GM12878 (cell line): ENCODE measurements around the gene TTC16. TPM values are rescaled to one million over a fixed set of nuclear protein-coding genes. Genes with fewer than 3 reads are reported as not detected.

Source experiments
- ATAC-seq: fragments of 200-7000 bp; cut with Tn5 transposase; 3 replicates; pipeline ENCODE4 v1.9.1; 2020; ENCODE audit warnings: mild to moderate bottlenecking, moderate library complexity
- BruUV-seq: library from RNA; stranded (reverse); fragments of 400-500 nt; replicated peaks from 2 replicates; lab custom pipeline; 2021; lab: Mats Ljungman, UMichigan
- CTCF ChIA-PET: fragments of 300-600 bp; sonication (Branson Sonifier 250); formaldehyde crosslinking; extraction: SDS; loops from one replicate; lab custom pipeline; 2021; ENCODE audit warnings: inconsistent platforms; lab: Yijun Ruan, JAX
- POLR2A ChIA-PET: fragments of 350-600 bp; formaldehyde crosslinking; extraction: SDS; loops from one replicate; lab custom pipeline; 2021; ENCODE audit warnings: inconsistent platforms; lab: Charles Lee
- RAD21 ChIA-PET: fragments of 300-600 bp; sonication (Branson Sonifier 250); formaldehyde crosslinking; loops from one replicate; lab custom pipeline; 2023; ENCODE audit warnings: antibody characterized with exemption; ENCODE audit not compliant: unreplicated experiment; lab: Charles Lee
- SMC1A ChIA-PET: fragments of 300-600 bp; sonication (Branson Sonifier 250); formaldehyde crosslinking; loops from one replicate; lab custom pipeline; 2023; ENCODE audit not compliant: unreplicated experiment, uncharacterized antibody; lab: Charles Lee
- DNase-seq: peaks from one replicate; pipeline ENCODE4 v3.0.0-alpha.2; 2011; ENCODE audit warnings: low read depth, low spot score
- FAIRE-seq: peaks from 3 replicates; lab custom pipeline; 2011; peaks lifted over from hg19 to GRCh38; lab: Jason Lieb, UNC
- H2AFZ ChIP-seq: 2 replicates; pipeline ENCODE4 v1.6.0; 2011; ENCODE audit warnings: low read depth, low read length, control low read depth; ENCODE audit not compliant: control insufficient read depth
- H3K27ac ChIP-seq: 2 replicates; pipeline ENCODE4 v1.5.1; 2011; ENCODE audit warnings: control low read depth; ENCODE audit not compliant: control insufficient read depth, insufficient read depth
- H3K27me3 ChIP-seq, 2 experiments: replicated peaks in 1 of 2; 2 replicates each; pipeline versions ENCODE4 v1.6.0 to v1.6.1; 2011; ENCODE audit warnings: low read length in 1 of 2; ENCODE audit not compliant: control insufficient read depth in 2 of 2, insufficient read depth in 2 of 2
- H3K36me3 ChIP-seq, 2 experiments: 2 replicates each; pipeline ENCODE4 v1.5.1; 2011; ENCODE audit warnings: low read length in 1 of 2; ENCODE audit not compliant: control insufficient read depth in 2 of 2, insufficient read depth in 2 of 2
- H3K4me1 ChIP-seq: 2 replicates; pipeline ENCODE4 v1.6.1; 2011; ENCODE audit warnings: mild to moderate bottlenecking, low read length, moderate library complexity, mixed read lengths; ENCODE audit not compliant: control insufficient read depth, insufficient read depth
- H3K4me2 ChIP-seq: 2 replicates; pipeline ENCODE4 v1.6.0; 2011; ENCODE audit warnings: control low read depth; ENCODE audit not compliant: control insufficient read depth, insufficient read depth
- H3K4me3 ChIP-seq: fragments of 200-600 bp; sonication (generic); 2 replicates; pipeline ENCODE4 v1.5.1; 2016
- H3K79me2 ChIP-seq: 2 replicates; pipeline ENCODE4 v1.6.0; 2011; ENCODE audit warnings: low read length; ENCODE audit not compliant: control insufficient read depth, insufficient read depth
- H3K9ac ChIP-seq: 2 replicates; pipeline ENCODE4 v1.8.0; 2011; ENCODE audit warnings: low read length, control low read depth, mixed read lengths; ENCODE audit not compliant: control insufficient read depth, insufficient read depth
- H3K9me3 ChIP-seq: replicated peaks from 3 replicates; pipeline ENCODE4 v1.5.1; 2011; ENCODE audit warnings: mild to moderate bottlenecking, low read length; ENCODE audit not compliant: control insufficient read depth, insufficient read depth
- H4K20me1 ChIP-seq: 2 replicates; pipeline ENCODE4 v1.6.0; 2011; ENCODE audit not compliant: control insufficient read depth, insufficient read depth
- CEBPZ ChIP-seq: fragments of 150-350 bp; IDR thresholded peaks from 2 replicates; pipeline ENCODE4 v1.6.1; 2016; ENCODE audit warnings: low read depth, low read length
- CREB1 ChIP-seq: IDR thresholded peaks from 2 replicates; pipeline ENCODE4 v1.6.1; 2012; ENCODE audit warnings: low read depth, mild to moderate bottlenecking, inconsistent platforms
- CREM ChIP-seq: IDR thresholded peaks from 2 replicates; pipeline ENCODE4 v1.6.1; 2014; ENCODE audit warnings: antibody characterized with exemption, low read depth
- IKZF1 ChIP-seq: fragments of 450-650 bp; conservative IDR thresholded peaks from 2 replicates; pipeline ENCODE4 v1.6.1; 2017; ENCODE audit warnings: antibody characterized with exemption, mild to moderate bottlenecking
- IRF3 ChIP-seq: fragments of 450-650 bp; IDR thresholded peaks from 2 replicates; pipeline ENCODE4 v1.6.1; 2014; ENCODE audit warnings: mild to moderate bottlenecking
- NFYA ChIP-seq: IDR thresholded peaks from 2 replicates; pipeline ENCODE4 v1.6.1; 2011; ENCODE audit warnings: low read depth, mild to moderate bottlenecking, low read length, improper control_type of control experiment, borderline replicate concordance
- NFYB ChIP-seq: IDR thresholded peaks from 2 replicates; pipeline ENCODE4 v1.6.1; 2011; ENCODE audit warnings: low read depth, mild to moderate bottlenecking, low read length, improper control_type of control experiment, moderate library complexity; ENCODE audit not compliant: insufficient read depth
- NR2C2 ChIP-seq: IDR thresholded peaks from 2 replicates; pipeline ENCODE4 v1.6.1; 2011; ENCODE audit warnings: borderline replicate concordance, low read depth; ENCODE audit not compliant: control insufficient read depth, insufficient read length
- POLR2A ChIP-seq: IDR thresholded peaks from 2 replicates; pipeline ENCODE4 v1.6.1; 2011; ENCODE audit warnings: low read depth, mild to moderate bottlenecking, low read length
- SRF ChIP-seq, 2 experiments: IDR thresholded peaks; 2 replicates each; pipeline ENCODE4 v1.6.1; 2011; ENCODE audit warnings: low read depth in 2 of 2, low read length in 2 of 2, mild to moderate bottlenecking in 1 of 2, moderate library complexity in 1 of 2
- TCF7 ChIP-seq: IDR thresholded peaks from 2 replicates; pipeline ENCODE4 v1.6.1; 2014; ENCODE audit warnings: antibody characterized with exemption, borderline replicate concordance
- YBX1 ChIP-seq: fragments of 450-650 bp; IDR thresholded peaks from 2 replicates; pipeline ENCODE4 v1.6.1; 2016; ENCODE audit warnings: antibody characterized with exemption
- ZNF274 ChIP-seq: IDR thresholded peaks from one replicate; pipeline ENCODE4 v1.8.0; 2011; ENCODE audit not compliant: insufficient read length, insufficient read depth
- WGBS: methylation state at CpG from one replicate; pipeline ENCODE4 v1.1.6; 2016; ENCODE audit warnings: low lambda C conversion rate; ENCODE audit not compliant: insufficient replicate concordance, insufficient coverage; ENCODE audit errors: missing lambda C conversion rate; 5-methylcytosine and 5-hydroxymethylcytosine counted together
- in situ Hi-C: fragments of 300-500 bp; cut with MboI; formaldehyde crosslinking; loops from 9 replicates; pipeline ENCODE4 v1.14.3; 2018; ENCODE audit warnings: mixed read lengths
- intact Hi-C: fragments of 100-400 bp; cut with micrococcal nuclease; formaldehyde crosslinking; loops from one replicate; pipeline ENCODE4 v1.14.2; 2022; ENCODE audit not compliant: unreplicated experiment
- polyA plus RNA-seq, 11 experiments: library from polyadenylated mRNA; depleted of rRNA in 4 of 11; unstranded in 6 of 11; stranded (reverse) in 5 of 11; fragments of >200 nt; fragmentation: Nextera tagmentation in 4 of 11; fragmentation: Illumina TruSeq in 1 of 11; extraction: Ambion mirVana in 4 of 11; extraction: Trizol in 1 of 11; gene quantifications; 1 replicate in 1 of 11; 2 replicates in 10 of 11; pipeline versions ENCODE4 v1.2.1 to v1.2.3, GENCODE V29; 2011 to 2016; ENCODE audit warnings: inconsistent platforms in 2 of 11, missing spikeins in 2 of 11, low read depth in 1 of 11
- total RNA-seq, 4 experiments: library from RNA; depleted of rRNA in 3 of 4; stranded (reverse); fragments of >200 nt in 3 of 4; fragmentation: Illumina TruSeq in 1 of 4; extraction: Trizol in 1 of 4; gene quantifications; 2 replicates each; pipeline versions ENCODE4 v1.2.1 to v1.2.3, GENCODE V29; 2013 to 2021

TTC16 gene
- total and polyA plus RNA-seq, 10 of the 15 experiments (the other 5 are each of a cell fraction or from before 2014, with no cell fraction given) = 0.03 TPM; not detected in 9

DNA sequence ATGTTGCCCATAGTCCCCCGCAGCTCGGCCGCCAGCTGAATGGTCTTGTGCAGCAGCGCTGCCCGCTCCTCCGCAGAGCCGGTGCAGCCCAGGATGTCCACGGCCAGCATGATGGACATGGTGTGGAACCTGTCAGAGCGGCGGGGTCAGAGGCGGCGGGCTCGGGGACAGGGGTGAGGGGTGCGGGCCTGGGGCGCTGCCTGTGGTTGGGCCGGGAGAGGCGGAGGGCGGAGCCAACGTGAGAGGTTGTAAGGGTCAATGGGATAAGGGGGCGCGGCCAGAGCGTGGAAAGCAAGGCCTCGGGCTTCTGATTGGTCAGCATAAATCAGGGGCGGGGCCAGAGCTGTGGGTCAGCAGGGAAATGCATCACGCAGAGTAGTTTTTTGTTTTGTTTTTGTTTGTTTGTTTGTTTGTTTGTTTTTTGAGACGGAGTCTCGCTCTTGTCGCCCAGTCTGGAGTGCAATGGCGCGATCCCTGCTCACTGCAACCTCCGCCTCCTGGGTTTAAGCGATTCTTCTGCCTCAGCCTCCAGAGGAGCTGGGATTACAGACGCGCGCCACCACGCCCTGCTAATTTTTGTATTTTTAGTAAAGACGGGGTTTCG lies 26.1 kb downstream of the TTC16 start:
- H3K9me3 ChIP-seq = no peaks in the 10 kb centered on the region
- H3K36me3 ChIP-seq = peaks cover 11 to 19% of the 10 kb centered on the region in 2 experiments
- RAD21 ChIA-PET = no interaction called here
- H3K4me3 ChIP-seq = no peak overlapping the region
- BruUV-seq = no TSS peak
- no peak for TF ChIP-seq NFYA
- TF ChIP-seq SRF (IDR thresholded peaks at IDR 0.05; ENCODE audit: low read depth in 2 of 2, low read length in 2 of 2) = no peak
- TF ChIP-seq NFYB = peak; percentile 44; the same call in 1 of the 2 replicates
- TF ChIP-seq NR2C2 = no peak
- TF ChIP-seq POLR2A = peak; percentile 37; the same call in 1 of the 2 replicates
- H3K79me2 ChIP-seq = no peaks in the 10 kb centered on the region
- no peaks in the 10 kb centered on the region for H4K20me1 ChIP-seq
- WGBS = 97% methylated on average over 36 of the region's 38 CpGs
- no peak for FAIRE-seq
- no peaks in the 10 kb centered on the region for H3K27me3 ChIP-seq
- in situ Hi-C loops = no loop called here
- H2AFZ ChIP-seq = no peak overlapping the region
- CTCF ChIA-PET = interaction anchor here (0.8 kb wide), 1 partner anchor 41 kb away, joined by 3 read pairs; no protein-coding TSS in a partner anchor
- ATAC-seq = no peak
- H3K27ac ChIP-seq = no peak overlapping the region
- no peak overlapping the region for H3K9ac ChIP-seq
- SMC1A ChIA-PET = no interaction called here
- DNase-seq = no peak
- intact Hi-C loops = no loop called here
- no peaks in the 10 kb centered on the region for H3K4me1 ChIP-seq
- POLR2A ChIA-PET = no interaction called here
- no peak overlapping the region for H3K4me2 ChIP-seq

DNA sequence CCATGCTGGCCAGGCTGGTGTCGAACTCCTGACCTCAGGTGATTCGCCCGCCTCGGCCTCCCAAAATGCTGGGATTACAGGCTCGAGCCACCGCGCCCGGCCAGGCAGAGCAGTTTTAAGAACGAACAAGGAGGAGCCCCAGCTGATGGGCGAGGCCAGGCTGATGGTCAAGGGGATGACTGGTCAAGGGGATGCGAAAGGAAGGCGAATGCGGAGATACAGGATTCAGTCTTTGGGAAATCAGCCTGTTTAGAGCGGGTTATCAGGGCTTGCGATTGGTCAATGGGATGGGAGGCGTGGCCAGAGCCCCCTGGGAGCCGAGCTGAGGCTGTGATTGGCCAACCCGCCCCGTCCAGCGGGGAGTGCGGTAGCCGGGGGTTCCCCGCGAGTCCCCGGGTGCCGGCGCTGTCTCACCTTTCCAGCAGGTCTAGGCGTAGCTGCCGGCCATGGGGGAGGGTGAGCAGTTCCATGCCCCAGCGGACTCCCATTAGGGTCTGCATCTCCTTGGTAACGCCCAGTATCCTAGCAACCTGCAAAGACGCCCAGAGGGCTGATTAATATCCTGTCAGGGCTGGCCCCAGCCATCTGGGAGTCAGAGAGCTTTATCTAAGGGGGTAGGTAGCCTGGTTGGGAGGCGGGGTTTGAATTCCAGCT lies 26.7 kb downstream of the TTC16 start:
- 94% methylated on average over 33 of the region's 33 CpGs for WGBS
- no peak for ATAC-seq
- intact Hi-C loops (no loop called here), in situ Hi-C loops (no loop called here)
- H3K9ac ChIP-seq = no peak overlapping the region
- ChIA-PET SMC1A (no interaction called here), CTCF (interaction anchor here (0.8 to 1.6 kb wide), 2 partner anchors 40 to 127 kb away, joined by 3 read pairs; no protein-coding TSS in a partner anchor), POLR2A (interaction anchor here (0.7 kb wide), 1 partner anchor 9 kb away, joined by 3 read pairs; no protein-coding TSS in a partner anchor), RAD21 (no interaction called here)
- BruUV-seq = no TSS peak
- H2AFZ ChIP-seq = no peak overlapping the region
- H3K27me3 ChIP-seq = no peaks in the 10 kb centered on the region
- DNase-seq = no peak
- FAIRE-seq = no peak
- H3K27ac ChIP-seq = no peak overlapping the region
- H3K4me1 ChIP-seq = no peaks in the 10 kb centered on the region
- no peaks in the 10 kb centered on the region for H3K9me3 ChIP-seq
- H3K4me2 ChIP-seq = no peak overlapping the region
- H3K4me3 ChIP-seq = no peak overlapping the region
- H3K79me2 ChIP-seq = no peaks in the 10 kb centered on the region
- H3K36me3 ChIP-seq = peaks cover 13 to 19% of the 10 kb centered on the region in 2 experiments
- no peaks in the 10 kb centered on the region for H4K20me1 ChIP-seq
- TF ChIP-seq CEBPZ = no peak
- no peak for TF ChIP-seq IRF3
- no peak for TF ChIP-seq CREM
- no peak for TF ChIP-seq TCF7
- TF ChIP-seq ZNF274 = no peak
- TF ChIP-seq IKZF1 = no peak
- no peak for TF ChIP-seq YBX1
- TF ChIP-seq CREB1 = no peak
